GM12874 (cell line): ENCODE results near the gene ZP1.

Experiments
- TF ChIP-seq, protein P1 (sequence below): IDR thresholded peaks from 2 replicates; pipeline ENCODE4 v1.5.1; 2011; ENCODE audit warnings: low read depth, mild to moderate bottlenecking, control low read depth, low read length, moderate library complexity; ENCODE audit not compliant: insufficient read depth

Gene ZP1

GRCh38 chr11:60912851-60913528, 45.6 kb downstream of the ZP1 start:
- TF ChIP-seq, protein P1, sequence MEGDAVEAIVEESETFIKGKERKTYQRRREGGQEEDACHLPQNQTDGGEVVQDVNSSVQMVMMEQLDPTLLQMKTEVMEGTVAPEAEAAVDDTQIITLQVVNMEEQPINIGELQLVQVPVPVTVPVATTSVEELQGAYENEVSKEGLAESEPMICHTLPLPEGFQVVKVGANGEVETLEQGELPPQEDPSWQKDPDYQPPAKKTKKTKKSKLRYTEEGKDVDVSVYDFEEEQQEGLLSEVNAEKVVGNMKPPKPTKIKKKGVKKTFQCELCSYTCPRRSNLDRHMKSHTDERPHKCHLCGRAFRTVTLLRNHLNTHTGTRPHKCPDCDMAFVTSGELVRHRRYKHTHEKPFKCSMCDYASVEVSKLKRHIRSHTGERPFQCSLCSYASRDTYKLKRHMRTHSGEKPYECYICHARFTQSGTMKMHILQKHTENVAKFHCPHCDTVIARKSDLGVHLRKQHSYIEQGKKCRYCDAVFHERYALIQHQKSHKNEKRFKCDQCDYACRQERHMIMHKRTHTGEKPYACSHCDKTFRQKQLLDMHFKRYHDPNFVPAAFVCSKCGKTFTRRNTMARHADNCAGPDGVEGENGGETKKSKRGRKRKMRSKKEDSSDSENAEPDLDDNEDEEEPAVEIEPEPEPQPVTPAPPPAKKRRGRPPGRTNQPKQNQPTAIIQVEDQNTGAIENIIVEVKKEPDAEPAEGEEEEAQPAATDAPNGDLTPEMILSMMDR, result no peak

DNA sequence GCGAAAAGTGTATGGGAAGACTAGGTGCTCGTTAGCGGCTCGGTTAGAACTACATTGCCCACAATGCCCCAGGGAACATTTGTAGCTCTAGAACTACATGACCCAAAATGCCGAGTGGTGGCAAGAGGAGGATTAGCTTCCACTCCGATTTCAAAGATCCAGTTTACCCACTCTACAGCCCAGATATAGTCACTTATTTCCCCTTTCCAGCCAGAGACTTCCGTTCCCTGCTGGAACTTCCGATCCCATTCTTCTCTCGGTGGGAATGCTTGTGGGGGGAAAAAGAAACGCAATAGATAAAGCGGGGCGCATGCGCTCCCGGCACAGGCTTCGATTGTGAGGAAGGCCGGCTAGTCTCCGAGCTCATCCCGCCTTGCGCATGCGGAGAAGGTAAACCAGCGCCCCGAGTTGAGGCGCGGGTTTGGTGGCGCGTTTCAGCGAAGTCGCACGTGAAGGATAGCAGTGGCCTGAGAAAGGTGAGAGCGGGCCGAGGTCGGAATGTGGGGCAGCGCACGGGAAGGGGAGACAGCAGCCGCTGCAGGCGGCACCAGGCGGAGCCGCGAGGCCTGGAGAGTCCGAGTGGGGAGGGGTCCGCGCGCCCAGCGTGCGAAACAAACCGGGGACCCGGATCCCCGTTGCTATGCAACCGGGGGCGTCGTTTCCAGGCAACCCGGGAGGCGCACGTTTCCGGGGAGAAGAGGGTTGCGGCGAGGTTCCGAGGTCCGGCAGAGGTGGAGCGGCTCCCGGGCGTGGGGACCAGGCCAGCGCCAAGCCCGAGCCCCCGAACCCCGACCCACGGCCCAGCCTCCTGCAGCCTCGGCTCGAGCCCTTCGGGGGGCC, 46.7 kb downstream of the ZP1 start, which contains the start of gene TMEM109:
Gene TMEM109, plus strand, starts transcription at position 366 of the 840 bp plus-strand sequence. CDS start 5,536 bp downstream, outside the sequence.
- TF ChIP-seq, protein P1, result no peak

GRCh38 chr11:60914633-60915247, 47.4 kb downstream of the ZP1 start:
- TF ChIP-seq, protein P1, result no peak

GRCh38 chr11:60915248-60915914, 48.0 kb downstream of the ZP1 start:
- TF ChIP-seq, protein P1, result peak; percentile 53

DNA sequence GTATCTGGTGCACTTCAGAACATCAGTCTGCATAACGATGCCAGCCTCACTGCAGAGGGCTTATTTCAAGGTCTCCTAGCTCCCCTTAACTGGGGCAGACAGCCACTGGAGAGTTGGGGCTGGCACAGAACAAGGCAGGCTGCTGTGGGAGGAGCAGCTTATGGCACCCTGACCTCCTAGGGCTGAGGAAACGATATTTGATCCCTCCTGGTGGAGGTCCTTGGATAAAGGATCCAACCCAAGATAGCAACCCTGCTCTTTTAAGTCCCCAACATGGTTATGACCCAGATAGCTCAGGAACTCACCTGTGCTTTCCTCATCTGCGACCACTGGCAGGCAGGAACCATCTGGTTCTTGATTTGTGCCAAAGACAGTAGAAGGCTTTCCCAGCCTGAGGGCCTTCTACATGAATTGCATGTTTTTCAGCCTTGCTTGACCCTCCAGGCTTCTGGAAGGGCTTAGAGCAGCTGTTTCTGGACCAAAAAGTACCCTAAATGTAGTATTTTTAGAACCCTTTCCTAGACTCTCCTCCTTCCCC, 49.4 kb downstream of the ZP1 start:
- TF ChIP-seq, protein P1, result no peak

GRCh38 chr11:60917267-60917666, 49.9 kb downstream of the ZP1 start:
- TF ChIP-seq, protein P1, result no peak
